Measurements from ENCODE around the gene EEPD1.

EEPD1 gene

GRCh38 chr7:36338256-36338655, 185.2 kb downstream of the EEPD1 start (continued):
- TF ChIP-seq POU6F1 (CRISPR knock-in tag; IDR thresholded peaks at IDR 0.05; ENCODE audit: borderline replicate concordance, low read depth) (no peak), GLIS3 (CRISPR knock-in tag; IDR thresholded peaks at IDR 0.05) (no peak), ARNTL (CRISPR knock-in tag; IDR thresholded peaks at IDR 0.05; ENCODE audit: borderline replicate concordance, low read depth) (no peak), ZC3H10 (CRISPR knock-in tag; IDR thresholded peaks at IDR 0.05) (no peak), CREB5 (CRISPR knock-in tag; IDR thresholded peaks at IDR 0.05; ENCODE audit: low read depth) (no peak), ZNF565 (CRISPR knock-in tag; conservative IDR thresholded peaks at IDR 0.05; ENCODE audit: low read depth) (no peak), PPARA (CRISPR knock-in tag; IDR thresholded peaks at IDR 0.05; ENCODE audit: borderline replicate concordance) (no peak), ZNF70 (CRISPR knock-in tag; IDR thresholded peaks at IDR 0.05) (no peak), ESRRG (CRISPR knock-in tag; IDR thresholded peaks at IDR 0.05) (no peak), ZFP30 (CRISPR knock-in tag; IDR thresholded peaks at IDR 0.05) (no peak)

- no peak for ATAC-seq
- TF ChIP-seq PATZ1 (CRISPR knock-in tag; IDR thresholded peaks at IDR 0.05; ENCODE audit: borderline replicate concordance) (no peak), POU6F1 (CRISPR knock-in tag; IDR thresholded peaks at IDR 0.05; ENCODE audit: borderline replicate concordance, low read depth) (no peak), TCF4 (CRISPR knock-in tag; IDR thresholded peaks at IDR 0.05; ENCODE audit: borderline replicate concordance) (no peak), ESRRG (CRISPR knock-in tag; IDR thresholded peaks at IDR 0.05) (no peak), ZFP30 (CRISPR knock-in tag; IDR thresholded peaks at IDR 0.05) (no peak), ZC3H10 (CRISPR knock-in tag; IDR thresholded peaks at IDR 0.05) (no peak)
These were observed 190.5 kb downstream of the EEPD1 start for GRCh38 chr7:36343548-36343947.

GRCh38 chr7:36344622-36345021, 191.6 kb downstream of the EEPD1 start:
- TF ChIP-seq ESRRG (CRISPR knock-in tag; IDR thresholded peaks at IDR 0.05) (no peak), CREB5 (CRISPR knock-in tag; IDR thresholded peaks at IDR 0.05; ENCODE audit: low read depth) (no peak), PPARA (CRISPR knock-in tag; IDR thresholded peaks at IDR 0.05; ENCODE audit: borderline replicate concordance) (no peak), GLIS3 (CRISPR knock-in tag; IDR thresholded peaks at IDR 0.05) (no peak), RARB (CRISPR knock-in tag; IDR thresholded peaks at IDR 0.05) (no peak), POU6F1 (CRISPR knock-in tag; IDR thresholded peaks at IDR 0.05; ENCODE audit: borderline replicate concordance, low read depth) (no peak), SNAI2 (CRISPR knock-in tag; IDR thresholded peaks at IDR 0.05) (no peak), ZNF565 (CRISPR knock-in tag; conservative IDR thresholded peaks at IDR 0.05; ENCODE audit: low read depth) (no peak), ZC3H10 (CRISPR knock-in tag; IDR thresholded peaks at IDR 0.05) (no peak)
- ATAC-seq, result no peak

- ATAC-seq, result no peak
- TF ChIP-seq ZNF8 (CRISPR knock-in tag; IDR thresholded peaks at IDR 0.05), result no peak
- TF ChIP-seq ESRRG (CRISPR knock-in tag; IDR thresholded peaks at IDR 0.05), result no peak
- no peak for TF ChIP-seq ISL1 (CRISPR knock-in tag; IDR thresholded peaks at IDR 0.05)
- no peak for TF ChIP-seq CSRNP3 (CRISPR knock-in tag; IDR thresholded peaks at IDR 0.05)
- TF ChIP-seq ZFP3 (CRISPR knock-in tag; IDR thresholded peaks at IDR 0.05), result no peak
- TF ChIP-seq BACH2 (CRISPR knock-in tag; IDR thresholded peaks at IDR 0.05; ENCODE audit: borderline replicate concordance), result no peak
- no peak for TF ChIP-seq TCF4 (CRISPR knock-in tag; IDR thresholded peaks at IDR 0.05; ENCODE audit: borderline replicate concordance)
- TF ChIP-seq RARB (CRISPR knock-in tag; IDR thresholded peaks at IDR 0.05), result no peak
- no peak for TF ChIP-seq CSDC2 (CRISPR knock-in tag; IDR thresholded peaks at IDR 0.05)
These were observed 193.3 kb downstream of the EEPD1 start for GRCh38 chr7:36346260-36346831.

Data from SK-N-SH treated with all-trans-retinoic acid at 6 μM for 48 hours (cell line).